Thyroid gland (tissue), 4 donors: ENCODE measurements around the gene CCDC43.

Source experiments
- POLR2A ChIP-seq, 2 donors: fragments of 450-650 bp; IDR thresholded peaks; one replicate each; pipeline ENCODE4 v1.6.1; 2017; ENCODE audit warnings: antibody characterized with exemption in 2 of 2, mild to moderate bottlenecking in 2 of 2, moderate library complexity in 1 of 2
- TF ChIP-seq, protein P1 (sequence below), 6 experiments: fragments of 200-600 bp in 3 of 6; fragments of 450-650 bp in 3 of 6; sonication (generic) in 3 of 6; IDR thresholded peaks; one replicate each; pipeline ENCODE4 v1.5.1; 2016 to 2019; ENCODE audit warnings: antibody characterized with exemption in 6 of 6, mild to moderate bottlenecking in 2 of 6, inconsistent platforms in 1 of 6, moderate library complexity in 1 of 6

DNA sequence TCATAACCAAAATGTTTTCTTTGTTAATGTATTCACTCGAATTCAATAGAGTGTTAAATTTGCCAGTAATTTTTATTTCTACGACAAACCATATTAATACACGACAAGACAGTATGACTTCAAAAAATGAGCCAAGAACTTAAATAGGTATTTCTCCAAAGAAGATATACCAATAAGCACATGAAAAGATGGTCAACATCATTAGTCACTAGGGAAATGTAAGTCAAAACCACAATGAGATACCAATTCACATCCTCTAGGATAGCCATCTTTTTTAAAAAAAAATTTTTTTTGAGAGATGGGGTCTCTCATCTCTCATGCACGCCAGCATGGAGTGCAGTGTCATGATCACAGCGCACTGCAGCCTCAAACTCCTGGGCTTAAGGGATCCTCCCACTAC lies 38.3 kb downstream of the CCDC43 start:
- TF ChIP-seq, protein P1, sequence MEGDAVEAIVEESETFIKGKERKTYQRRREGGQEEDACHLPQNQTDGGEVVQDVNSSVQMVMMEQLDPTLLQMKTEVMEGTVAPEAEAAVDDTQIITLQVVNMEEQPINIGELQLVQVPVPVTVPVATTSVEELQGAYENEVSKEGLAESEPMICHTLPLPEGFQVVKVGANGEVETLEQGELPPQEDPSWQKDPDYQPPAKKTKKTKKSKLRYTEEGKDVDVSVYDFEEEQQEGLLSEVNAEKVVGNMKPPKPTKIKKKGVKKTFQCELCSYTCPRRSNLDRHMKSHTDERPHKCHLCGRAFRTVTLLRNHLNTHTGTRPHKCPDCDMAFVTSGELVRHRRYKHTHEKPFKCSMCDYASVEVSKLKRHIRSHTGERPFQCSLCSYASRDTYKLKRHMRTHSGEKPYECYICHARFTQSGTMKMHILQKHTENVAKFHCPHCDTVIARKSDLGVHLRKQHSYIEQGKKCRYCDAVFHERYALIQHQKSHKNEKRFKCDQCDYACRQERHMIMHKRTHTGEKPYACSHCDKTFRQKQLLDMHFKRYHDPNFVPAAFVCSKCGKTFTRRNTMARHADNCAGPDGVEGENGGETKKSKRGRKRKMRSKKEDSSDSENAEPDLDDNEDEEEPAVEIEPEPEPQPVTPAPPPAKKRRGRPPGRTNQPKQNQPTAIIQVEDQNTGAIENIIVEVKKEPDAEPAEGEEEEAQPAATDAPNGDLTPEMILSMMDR (IDR thresholded peaks at IDR 0.05) = no peak
- TF ChIP-seq POLR2A (IDR thresholded peaks at IDR 0.05) = no peak
